Panc1 (cell line): ENCODE results near the gene HAL. TPM values are rescaled to one million over a fixed set of nuclear protein-coding genes. Genes with fewer than 3 reads are reported as not detected.

ENCODE experiments used
- ATAC-seq: fragments of 200-7000 bp; cut with Tn5 transposase; 2 replicates; pipeline ENCODE4 v1.9.1; 2020; ENCODE audit warnings: mild to moderate bottlenecking, moderate library complexity
- BruUV-seq: library from RNA; stranded (reverse); fragments of 400-500 nt; replicated peaks from 2 replicates; lab custom pipeline; 2021; lab: Mats Ljungman, UMichigan
- CTCF ChIA-PET: fragments of 300-600 bp; sonication (Branson Sonifier 250); formaldehyde crosslinking; loops from one replicate; lab custom pipeline; 2022; ENCODE audit warnings: antibody characterized with exemption; lab: Charles Lee
- POLR2A ChIA-PET: fragments of 300-600 bp; sonication (Branson Sonifier 250); formaldehyde crosslinking; loops from one replicate; lab custom pipeline; 2022; ENCODE audit warnings: antibody characterized with exemption; lab: Charles Lee
- DNase-seq: peaks from one replicate; pipeline ENCODE4 v3.0.0-alpha.2; 2010; ENCODE audit warnings: low read depth, low spot score
- H3K27ac ChIP-seq: 2 replicates; pipeline ENCODE4 v1.5.1; 2011; ENCODE audit warnings: mild to moderate bottlenecking, low read length, inconsistent platforms
- H3K27me3 ChIP-seq: fragments of 200-500 bp; sonication (Bioruptor generic); 2 replicates; pipeline ENCODE4 v1.6.0; 2014; ENCODE audit warnings: low read length, inconsistent platforms; ENCODE audit not compliant: control insufficient read depth, insufficient read depth
- H3K36me3 ChIP-seq: fragments of 200-500 bp; sonication (Bioruptor generic); 2 replicates; pipeline ENCODE4 v1.5.1; 2014; ENCODE audit warnings: inconsistent platforms, mild to moderate bottlenecking, low read length, moderate library complexity; ENCODE audit not compliant: control insufficient read depth, insufficient read depth
- H3K4me1 ChIP-seq: 2 replicates; pipeline ENCODE4 v1.5.1; 2011; ENCODE audit warnings: inconsistent platforms, mild to moderate bottlenecking, low read length, moderate library complexity; ENCODE audit not compliant: control insufficient read depth, insufficient read depth
- H3K4me3 ChIP-seq, 2 experiments: 2 replicates each; pipeline ENCODE4 v1.5.1; 2011 to 2012; ENCODE audit warnings: low read depth in 2 of 2, low read length in 2 of 2, mild to moderate bottlenecking in 2 of 2, inconsistent platforms in 1 of 2, moderate library complexity in 1 of 2
- H3K9me3 ChIP-seq: fragments of 200-500 bp; sonication (Bioruptor generic); 2 replicates; pipeline ENCODE4 v1.5.1; 2014; ENCODE audit warnings: low read depth, mild to moderate bottlenecking, inconsistent platforms, low read length, moderate library complexity; ENCODE audit not compliant: control insufficient read depth, insufficient read depth
- POLR2AphosphoS5 ChIP-seq: IDR thresholded peaks from 2 replicates; pipeline ENCODE4 v1.6.1; 2012; ENCODE audit warnings: mild to moderate bottlenecking, low read depth, low read length, moderate library complexity
- SIN3A ChIP-seq: IDR thresholded peaks from 2 replicates; pipeline ENCODE4 v1.6.1; 2012; ENCODE audit warnings: low read depth, mild to moderate bottlenecking, low read length, moderate library complexity, borderline replicate concordance; ENCODE audit not compliant: insufficient read depth
- TCF7L2 ChIP-seq: IDR thresholded peaks from 2 replicates; pipeline ENCODE4 v1.6.1; 2011; ENCODE audit warnings: mild to moderate bottlenecking, low read depth, low read length, inconsistent platforms
- in situ Hi-C: cut with HindIII; loops from 2 replicates; pipeline ENCODE4 v1.10.0; 2016; ENCODE audit warnings: low sequenced_read_pairs, low pct_unique_long_range_greater_than_20kb
- intact Hi-C: fragments of 100-400 bp; cut with micrococcal nuclease; formaldehyde crosslinking; loops from one replicate; pipeline ENCODE4 v1.10.0; 2022; ENCODE audit not compliant: unreplicated experiment
- total RNA-seq: library from RNA; stranded (reverse); gene quantifications from one replicate; pipeline ENCODE4 v1.2.1, GENCODE V29; 2021; ENCODE audit not compliant: unreplicated experiment
- TF ChIP-seq, protein P1 (sequence below): fragments of 450-650 bp; IDR thresholded peaks from 2 replicates; pipeline ENCODE4 v1.5.1; 2017; ENCODE audit warnings: mild to moderate bottlenecking
- TF ChIP-seq, protein P2 (sequence below), 2 experiments: IDR thresholded peaks; 2 replicates each; pipeline ENCODE4 v1.6.1; 2011 to 2012; ENCODE audit warnings: low read depth in 2 of 2, control low read depth in 1 of 2, low read length in 1 of 2, mild to moderate bottlenecking in 1 of 2, moderate library complexity in 1 of 2; ENCODE audit not compliant: insufficient read depth in 1 of 2

The HAL gene
- total RNA-seq, 1 experiment from 2014 or later: 0.08 TPM

DNA sequence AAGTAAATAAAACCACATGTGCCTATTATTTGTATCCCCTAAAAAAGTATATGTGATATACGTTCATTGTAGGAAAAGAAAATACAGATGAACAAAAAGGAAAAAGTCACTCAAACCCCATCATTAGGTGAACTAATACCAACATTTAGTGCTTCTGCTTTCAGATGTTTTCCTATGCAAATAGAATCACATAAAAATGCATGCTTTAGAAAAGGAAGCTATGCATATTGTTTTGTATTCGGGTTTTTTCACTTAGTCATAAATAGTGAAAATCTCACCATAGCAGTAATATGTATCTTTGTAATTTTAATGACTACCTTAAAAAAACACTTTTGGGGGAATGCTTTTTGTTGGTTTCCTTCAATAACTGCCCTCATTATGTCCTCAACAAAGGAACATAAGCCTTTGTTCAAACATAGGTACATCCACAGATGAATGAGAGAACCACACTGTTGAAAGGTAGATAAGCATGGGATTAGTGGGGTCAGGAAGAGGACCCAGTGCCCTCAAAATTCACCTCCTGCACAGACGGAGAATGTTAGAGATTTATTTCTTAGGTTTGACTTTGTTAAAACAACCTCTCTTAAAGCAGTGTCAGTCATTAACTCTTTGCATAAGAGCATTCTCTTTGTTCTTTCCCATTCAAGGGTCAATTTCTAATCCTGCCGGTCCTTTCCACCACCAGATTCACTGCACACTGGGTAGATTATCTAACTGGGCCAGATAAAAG is 46.5 kb downstream of the HAL start:
- CTCF ChIA-PET: no interaction called here
- ATAC-seq: no peak

DNA sequence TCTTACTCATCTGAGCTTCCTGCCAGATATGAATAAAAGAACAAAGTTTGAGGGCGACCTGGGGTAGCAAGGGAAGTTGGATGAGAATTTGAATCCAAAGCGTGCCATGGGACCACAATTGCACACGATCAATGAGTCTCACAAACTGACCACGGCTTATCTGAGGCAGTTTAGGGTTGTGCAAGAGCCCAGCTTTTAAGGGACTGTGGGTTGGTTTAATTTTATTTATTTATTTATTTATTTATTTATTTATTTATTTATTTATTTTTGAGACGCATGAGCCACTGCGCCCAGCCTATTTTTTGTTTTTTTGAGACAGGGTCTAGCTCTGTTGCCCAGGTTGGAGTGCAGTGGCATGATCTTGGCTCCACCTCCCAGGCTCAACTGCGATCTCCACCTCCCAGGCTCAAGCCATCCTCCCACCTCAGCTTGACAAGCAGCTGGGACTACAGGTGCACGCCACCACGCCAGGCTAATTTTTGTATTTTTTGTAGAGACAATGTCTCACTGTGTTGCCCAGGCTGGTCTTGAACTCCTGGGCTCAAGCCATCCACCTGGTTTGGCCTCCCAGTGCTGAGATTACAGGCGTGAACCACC is 51.9 kb downstream of the HAL start:
- ChIA-PET CTCF (interaction anchor here (1.8 kb wide), 1 partner anchor 26 kb away, joined by 9 read pairs; no protein-coding TSS in a partner anchor), POLR2A (no interaction called here)
- BruUV-seq: no TSS peak

More for the DNA sequence above, 46.5 kb downstream of the HAL start:
- in situ Hi-C loops: no loop called here
- Histone ChIP-seq H3K27ac (no peak overlapping the region), H3K4me1 (no peaks in the 10 kb centered on the region), H3K9me3 (no peaks in the 10 kb centered on the region), H3K36me3 (no peaks in the 10 kb centered on the region), H3K27me3 (peaks cover 10% of the 10 kb centered on the region; the same call in 1 of the 2 replicates), H3K4me3 (no peak overlapping the region)
- POLR2A ChIA-PET: no interaction called here
- DNase-seq: no peak
- TF ChIP-seq SIN3A (no peak), TCF7L2 (no peak), POLR2AphosphoS5 (no peak)
- TF ChIP-seq, protein P1, sequence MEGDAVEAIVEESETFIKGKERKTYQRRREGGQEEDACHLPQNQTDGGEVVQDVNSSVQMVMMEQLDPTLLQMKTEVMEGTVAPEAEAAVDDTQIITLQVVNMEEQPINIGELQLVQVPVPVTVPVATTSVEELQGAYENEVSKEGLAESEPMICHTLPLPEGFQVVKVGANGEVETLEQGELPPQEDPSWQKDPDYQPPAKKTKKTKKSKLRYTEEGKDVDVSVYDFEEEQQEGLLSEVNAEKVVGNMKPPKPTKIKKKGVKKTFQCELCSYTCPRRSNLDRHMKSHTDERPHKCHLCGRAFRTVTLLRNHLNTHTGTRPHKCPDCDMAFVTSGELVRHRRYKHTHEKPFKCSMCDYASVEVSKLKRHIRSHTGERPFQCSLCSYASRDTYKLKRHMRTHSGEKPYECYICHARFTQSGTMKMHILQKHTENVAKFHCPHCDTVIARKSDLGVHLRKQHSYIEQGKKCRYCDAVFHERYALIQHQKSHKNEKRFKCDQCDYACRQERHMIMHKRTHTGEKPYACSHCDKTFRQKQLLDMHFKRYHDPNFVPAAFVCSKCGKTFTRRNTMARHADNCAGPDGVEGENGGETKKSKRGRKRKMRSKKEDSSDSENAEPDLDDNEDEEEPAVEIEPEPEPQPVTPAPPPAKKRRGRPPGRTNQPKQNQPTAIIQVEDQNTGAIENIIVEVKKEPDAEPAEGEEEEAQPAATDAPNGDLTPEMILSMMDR: no peak
- TF ChIP-seq, protein P2, sequence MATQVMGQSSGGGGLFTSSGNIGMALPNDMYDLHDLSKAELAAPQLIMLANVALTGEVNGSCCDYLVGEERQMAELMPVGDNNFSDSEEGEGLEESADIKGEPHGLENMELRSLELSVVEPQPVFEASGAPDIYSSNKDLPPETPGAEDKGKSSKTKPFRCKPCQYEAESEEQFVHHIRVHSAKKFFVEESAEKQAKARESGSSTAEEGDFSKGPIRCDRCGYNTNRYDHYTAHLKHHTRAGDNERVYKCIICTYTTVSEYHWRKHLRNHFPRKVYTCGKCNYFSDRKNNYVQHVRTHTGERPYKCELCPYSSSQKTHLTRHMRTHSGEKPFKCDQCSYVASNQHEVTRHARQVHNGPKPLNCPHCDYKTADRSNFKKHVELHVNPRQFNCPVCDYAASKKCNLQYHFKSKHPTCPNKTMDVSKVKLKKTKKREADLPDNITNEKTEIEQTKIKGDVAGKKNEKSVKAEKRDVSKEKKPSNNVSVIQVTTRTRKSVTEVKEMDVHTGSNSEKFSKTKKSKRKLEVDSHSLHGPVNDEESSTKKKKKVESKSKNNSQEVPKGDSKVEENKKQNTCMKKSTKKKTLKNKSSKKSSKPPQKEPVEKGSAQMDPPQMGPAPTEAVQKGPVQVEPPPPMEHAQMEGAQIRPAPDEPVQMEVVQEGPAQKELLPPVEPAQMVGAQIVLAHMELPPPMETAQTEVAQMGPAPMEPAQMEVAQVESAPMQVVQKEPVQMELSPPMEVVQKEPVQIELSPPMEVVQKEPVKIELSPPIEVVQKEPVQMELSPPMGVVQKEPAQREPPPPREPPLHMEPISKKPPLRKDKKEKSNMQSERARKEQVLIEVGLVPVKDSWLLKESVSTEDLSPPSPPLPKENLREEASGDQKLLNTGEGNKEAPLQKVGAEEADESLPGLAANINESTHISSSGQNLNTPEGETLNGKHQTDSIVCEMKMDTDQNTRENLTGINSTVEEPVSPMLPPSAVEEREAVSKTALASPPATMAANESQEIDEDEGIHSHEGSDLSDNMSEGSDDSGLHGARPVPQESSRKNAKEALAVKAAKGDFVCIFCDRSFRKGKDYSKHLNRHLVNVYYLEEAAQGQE (IDR thresholded peaks at IDR 0.05; ENCODE audit: insufficient read depth in 1 of 2, low read depth in 2 of 2, low read length in 1 of 2): no peak
- intact Hi-C loops: no loop called here
- no TSS peak for BruUV-seq

More for the DNA sequence above, 51.9 kb downstream of the HAL start:
- no peaks in the 10 kb centered on the region; the same call in 1 of the 2 replicates for H3K36me3 ChIP-seq
- no peaks in the 10 kb centered on the region for H3K9me3 ChIP-seq
- no peaks in the 10 kb centered on the region for H3K4me1 ChIP-seq
- TF ChIP-seq, protein P2 (IDR thresholded peaks at IDR 0.05; ENCODE audit: insufficient read depth in 1 of 2, low read depth in 2 of 2, low read length in 1 of 2): no peak
- TF ChIP-seq SIN3A (no peak), POLR2AphosphoS5 (no peak)
- ATAC-seq: no peak
- DNase-seq: no peak
- no peak overlapping the region for H3K27ac ChIP-seq
- H3K27me3 ChIP-seq: peaks cover 7% of the 10 kb centered on the region; the same call in 1 of the 2 replicates
- intact Hi-C loops: no loop called here
- in situ Hi-C loops: no loop called here
- H3K4me3 ChIP-seq: no peak overlapping the region
